ENCODE measurements around the gene GSK3B. TPM values are rescaled to one million over a fixed set of nuclear protein-coding genes. Genes with fewer than 3 reads are reported as not detected.

The GSK3B gene
- total RNA-seq, 1 experiment from 2014 or later = 50.0 TPM

GRCh38 chr3:119849126-119849525 lies 245.1 kb downstream of the GSK3B start (continued):
- TF ChIP-seq ATF3 (IDR thresholded peaks at IDR 0.05) (no peak), TCF7L2 (IDR thresholded peaks at IDR 0.05; ENCODE audit: borderline replicate concordance, extremely low read depth, insufficient read depth, insufficient read length) (no peak), EGR1 (IDR thresholded peaks at IDR 0.05; ENCODE audit: low read depth) (no peak)

- Histone ChIP-seq H3K9ac (ENCODE audit: low read length) (no peak overlapping the region), H3K4me2 (ENCODE audit: low read length) (no peak overlapping the region), H3K9me3 (ENCODE audit: control insufficient read depth in 1 of 2, insufficient read depth in 1 of 2, low read depth in 1 of 2, low read length in 2 of 2) (no peaks in the 10 kb centered on the region), H3K9me2 (ENCODE audit: insufficient read depth) (no peaks in the 10 kb centered on the region), H3K36me3 (ENCODE audit: control insufficient read depth in 1 of 2, insufficient read depth in 2 of 2, low read length in 2 of 2) (no peaks in the 10 kb centered on the region), H3K4me1 (ENCODE audit: control insufficient read depth in 1 of 2, insufficient read depth in 2 of 2, low read length in 2 of 2) (peaks cover 0 to 10% of the 10 kb centered on the region in 2 experiments; a peak in 1 of 4 replicates), H3K27me3 (ENCODE audit: insufficient read depth, low read length) (no peaks in the 10 kb centered on the region), H2AFZ (ENCODE audit: low read depth, low read length, poor library complexity, severe bottlenecking) (no peak overlapping the region), H3K4me3 (replicated peaks in 1 of 2; ENCODE audit: low read depth in 1 of 2, low read length in 2 of 2) (no peak overlapping the region), H3K27ac (ENCODE audit: low read depth, low read length) (no peak overlapping the region), H3K79me2 (ENCODE audit: insufficient read depth, low read length) (no peaks in the 10 kb centered on the region), H4K20me1 (ENCODE audit: insufficient read depth) (no peaks in the 10 kb centered on the region)
- TF ChIP-seq CBX3 (IDR thresholded peaks at IDR 0.05; ENCODE audit: low read depth) (no peak), EGR1 (IDR thresholded peaks at IDR 0.05; ENCODE audit: low read depth) (no peak), FOSL1 (IDR thresholded peaks at IDR 0.05; ENCODE audit: low read depth) (no peak), ELF1 (IDR thresholded peaks at IDR 0.05; ENCODE audit: borderline replicate concordance, low read depth) (no peak), RAD21 (IDR thresholded peaks at IDR 0.05; ENCODE audit: low read depth) (no peak), JUND (IDR thresholded peaks at IDR 0.05) (no peak), POLR2A (IDR thresholded peaks at IDR 0.05; ENCODE audit: borderline replicate concordance, extremely low read depth, insufficient read depth, insufficient read length) (no peak), SIN3A (IDR thresholded peaks at IDR 0.05; ENCODE audit: low read depth) (no peak)
- intact Hi-C loops (cut with micrococcal nuclease) = no loop called here
- ATAC-seq (no peak), DNase-seq (ENCODE audit: low read depth, low spot score) (no peak)
- ChIA-PET CTCF (interaction anchor here (1.7 kb wide), 1 partner anchor 11 kb away, joined by 6 read pairs; no protein-coding TSS in a partner anchor), RAD21 (ENCODE audit: low non-redundant PET in 1 of 2, low total read pairs in 2 of 2, uncharacterized antibody in 2 of 2, unreplicated experiment in 2 of 2) (no interaction called here), POLR2A (no interaction called here)
- BruUV-seq (replicated peaks) = no TSS peak
These were observed 252.3 kb downstream of the GSK3B start for GRCh38 chr3:119841808-119842471.

All from HCT116 (cell line).